ENCODE results near the gene TEX11.
A peak's percentile ranks its signal among the peaks of the same experiment; 100 is the strongest.
"Not testable (repeated sequence)": the region's sequence is repeated elsewhere in the genome, so short reads cannot be mapped to it uniquely, and the experiment has no call there.

TEX11 gene

DNA sequence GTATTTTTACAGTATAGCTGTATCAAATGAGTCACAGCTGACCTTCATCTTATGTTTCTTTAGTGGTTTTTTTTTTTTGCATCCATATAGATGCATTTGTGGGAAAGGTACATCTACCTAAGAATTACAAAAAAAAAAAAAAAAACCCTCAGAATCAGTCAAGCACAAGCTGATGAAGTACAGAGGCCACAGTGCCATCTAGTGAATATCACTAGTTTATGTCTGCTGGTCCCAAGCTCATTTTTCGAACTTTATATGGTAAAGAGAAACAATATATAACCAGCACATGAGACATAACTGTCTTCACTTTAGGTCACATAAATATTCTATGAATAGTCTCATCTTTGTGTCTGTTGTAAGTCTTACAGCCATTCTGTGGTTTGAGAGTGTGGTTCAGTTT lies 243.8 kb downstream of the TEX11 start:
- no peak overlapping the region for H3K4me3 ChIP-seq (ENCODE audit: low read length)
- H3K4me1 ChIP-seq (ENCODE audit: control insufficient read depth, insufficient read depth, low read length): no peaks in the 10 kb centered on the region
- no peaks in the 10 kb centered on the region for H3K36me3 ChIP-seq (ENCODE audit: control insufficient read depth, insufficient read depth, low read length, severe bottlenecking)
- H3K27me3 ChIP-seq (replicated peaks; ENCODE audit: control insufficient read depth, insufficient read depth, low read length): peaks cover 57% of the 10 kb centered on the region
- no peaks in the 10 kb centered on the region for H3K9me3 ChIP-seq (ENCODE audit: control insufficient read depth, low read length)
- peak; percentile 67 for DNase-seq (ENCODE audit: low read depth)
- H3K9ac ChIP-seq (ENCODE audit: low read length): no peak overlapping the region

DNA sequence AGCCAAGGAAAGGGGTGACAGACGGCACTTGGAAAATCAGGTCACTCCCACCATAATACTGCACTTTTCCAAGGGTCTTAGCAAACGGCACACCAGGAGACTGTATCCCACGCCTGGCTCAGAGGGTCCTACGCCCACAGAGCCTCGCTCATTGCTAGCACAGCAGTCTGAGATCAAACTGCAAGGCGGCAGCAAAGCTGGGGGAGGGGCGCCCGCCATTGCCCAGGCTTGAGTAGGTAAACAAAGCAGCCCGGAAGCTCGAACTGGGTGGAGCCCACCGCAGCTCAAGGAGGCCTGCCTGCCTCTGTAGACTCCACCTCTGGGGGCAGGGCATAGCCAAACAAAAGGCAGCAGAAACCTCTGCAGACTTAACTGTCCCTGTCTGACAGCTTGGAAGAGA lies 247.4 kb downstream of the TEX11 start:
- H3K27me3 ChIP-seq (replicated peaks; ENCODE audit: control insufficient read depth, insufficient read depth, low read length): peaks cover 33% of the 10 kb centered on the region
- not testable (repeated sequence) for H3K9me3 ChIP-seq (ENCODE audit: control insufficient read depth, low read length); H3K4me1 ChIP-seq (ENCODE audit: control insufficient read depth, insufficient read depth, low read length); DNase-seq (ENCODE audit: low read depth); H3K36me3 ChIP-seq (ENCODE audit: control insufficient read depth, insufficient read depth, low read length, severe bottlenecking); H3K4me3 ChIP-seq (ENCODE audit: low read length); H3K9ac ChIP-seq (ENCODE audit: low read length)

DNA sequence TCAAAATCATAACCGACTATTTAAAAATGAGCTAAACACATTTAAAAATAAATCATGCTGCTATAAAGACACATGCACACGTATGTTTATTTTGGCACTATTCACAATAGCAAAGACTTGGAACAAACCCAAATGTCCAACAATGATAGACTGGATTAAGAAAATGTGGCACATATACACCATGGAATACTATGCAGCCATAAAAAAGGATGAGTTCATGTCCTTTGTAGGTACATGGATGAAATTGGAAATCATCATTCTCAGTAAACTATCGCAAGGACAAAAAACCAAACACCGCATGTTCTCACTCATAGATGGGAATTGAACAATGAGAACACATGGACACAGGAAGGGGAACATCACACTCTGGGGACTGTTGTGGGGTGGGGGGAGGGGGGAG lies 251.0 kb downstream of the TEX11 start:
- not testable (repeated sequence) for H3K4me1 ChIP-seq (ENCODE audit: control insufficient read depth, insufficient read depth, low read length); H3K9me3 ChIP-seq (ENCODE audit: control insufficient read depth, low read length); H3K4me3 ChIP-seq (ENCODE audit: low read length); H3K36me3 ChIP-seq (ENCODE audit: control insufficient read depth, insufficient read depth, low read length, severe bottlenecking); DNase-seq (ENCODE audit: low read depth); H3K9ac ChIP-seq (ENCODE audit: low read length)
- peaks cover 12% of the 10 kb centered on the region for H3K27me3 ChIP-seq (replicated peaks; ENCODE audit: control insufficient read depth, insufficient read depth, low read length)

DNA sequence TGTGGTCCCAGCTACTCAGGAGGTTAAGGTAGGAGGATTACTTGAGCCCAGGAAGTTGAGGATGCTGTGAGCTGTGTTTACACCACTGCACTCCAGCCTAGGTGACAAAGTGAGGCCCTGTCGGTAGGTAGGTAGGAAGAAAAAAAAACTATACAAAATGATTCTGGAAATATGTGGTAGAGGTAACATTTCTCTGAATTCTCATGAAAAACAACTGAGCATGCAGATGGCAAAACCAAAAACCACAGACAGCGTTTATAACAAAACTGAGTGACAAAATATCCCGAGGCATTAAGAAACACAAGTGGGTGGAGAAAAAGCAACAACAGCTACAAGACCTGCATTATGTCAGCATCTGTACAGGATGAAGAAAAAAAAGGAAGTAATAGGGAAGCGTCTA lies 252.2 kb downstream of the TEX11 start:
- H3K27me3 ChIP-seq (replicated peaks; ENCODE audit: control insufficient read depth, insufficient read depth, low read length): peaks cover 21% of the 10 kb centered on the region
- no peaks in the 10 kb centered on the region for H3K36me3 ChIP-seq (ENCODE audit: control insufficient read depth, insufficient read depth, low read length, severe bottlenecking)
- DNase-seq (ENCODE audit: low read depth): no peak
- H3K4me3 ChIP-seq (ENCODE audit: low read length): no peak overlapping the region
- H3K9ac ChIP-seq (ENCODE audit: low read length): no peak overlapping the region
- no peaks in the 10 kb centered on the region for H3K9me3 ChIP-seq (ENCODE audit: control insufficient read depth, low read length)
- H3K4me1 ChIP-seq (ENCODE audit: control insufficient read depth, insufficient read depth, low read length): no peaks in the 10 kb centered on the region

- not testable (repeated sequence) for H3K36me3 ChIP-seq (ENCODE audit: control insufficient read depth, insufficient read depth, low read length, severe bottlenecking); H3K4me1 ChIP-seq (ENCODE audit: control insufficient read depth, insufficient read depth, low read length); DNase-seq (ENCODE audit: low read depth); H3K9ac ChIP-seq (ENCODE audit: low read length); H3K4me3 ChIP-seq (ENCODE audit: low read length)
- Histone ChIP-seq H3K27me3 (replicated peaks; ENCODE audit: control insufficient read depth, insufficient read depth, low read length) (peaks cover 12% of the 10 kb centered on the region), H3K9me3 (ENCODE audit: control insufficient read depth, low read length) (peaks cover 15% of the 10 kb centered on the region)
Observed at GRCh38 chrX:70647910-70648309, 260.6 kb downstream of the TEX11 start.

DNA sequence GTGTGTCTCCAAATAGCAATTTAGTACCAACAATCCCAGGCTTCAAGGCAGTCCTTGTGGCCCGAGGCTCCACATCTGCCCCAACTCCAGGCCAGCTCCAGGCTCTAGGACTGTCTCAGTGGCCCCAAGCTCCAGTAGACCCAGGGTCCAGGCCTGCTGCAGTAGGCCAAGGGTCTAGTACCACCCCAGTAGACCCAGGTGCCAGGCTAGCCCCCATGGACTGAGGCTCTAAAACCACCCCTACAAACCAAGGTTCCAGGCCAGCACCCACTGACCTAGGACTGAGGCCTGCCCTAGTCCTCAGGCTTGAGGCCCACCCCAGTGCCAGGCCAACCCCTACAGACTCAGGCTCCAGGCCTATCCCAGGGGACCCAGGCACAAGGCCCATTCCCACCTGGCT lies 272.3 kb downstream of the TEX11 start:
- Histone ChIP-seq H3K4me1 (ENCODE audit: control insufficient read depth, insufficient read depth, low read length) (no peaks in the 10 kb centered on the region), H3K27me3 (replicated peaks; ENCODE audit: control insufficient read depth, insufficient read depth, low read length) (no peaks in the 10 kb centered on the region), H3K4me3 (ENCODE audit: low read length) (no peak overlapping the region), H3K9me3 (ENCODE audit: control insufficient read depth, low read length) (no peaks in the 10 kb centered on the region), H3K36me3 (ENCODE audit: control insufficient read depth, insufficient read depth, low read length, severe bottlenecking) (no peaks in the 10 kb centered on the region), H3K9ac (ENCODE audit: low read length) (no peak overlapping the region)
- DNase-seq (ENCODE audit: low read depth): no peak

DNA sequence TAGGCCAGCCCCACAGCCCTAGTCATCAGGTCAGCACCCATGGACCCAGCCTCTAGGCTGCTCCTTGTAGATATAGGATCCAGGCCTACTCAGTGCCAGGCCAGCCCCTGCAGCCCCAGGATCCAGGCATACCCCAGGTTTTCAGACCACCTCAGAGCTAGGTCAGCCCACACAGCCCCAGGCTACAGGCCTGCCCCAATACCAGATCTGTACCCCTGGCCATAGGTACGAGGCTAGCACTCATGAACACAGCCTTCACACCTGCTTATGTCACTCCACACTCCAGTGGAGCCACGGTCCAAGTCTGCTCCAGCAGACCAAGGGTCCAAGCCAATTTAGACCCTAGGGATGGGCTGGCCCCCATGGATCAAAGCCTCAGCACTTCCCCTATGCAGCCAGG lies 272.8 kb downstream of the TEX11 start:
- Histone ChIP-seq H3K9ac (ENCODE audit: low read length) (no peak overlapping the region), H3K9me3 (ENCODE audit: control insufficient read depth, low read length) (no peaks in the 10 kb centered on the region), H3K4me3 (ENCODE audit: low read length) (no peak overlapping the region), H3K36me3 (ENCODE audit: control insufficient read depth, insufficient read depth, low read length, severe bottlenecking) (no peaks in the 10 kb centered on the region), H3K4me1 (ENCODE audit: control insufficient read depth, insufficient read depth, low read length) (no peaks in the 10 kb centered on the region), H3K27me3 (replicated peaks; ENCODE audit: control insufficient read depth, insufficient read depth, low read length) (no peaks in the 10 kb centered on the region)
- no peak for DNase-seq (ENCODE audit: low read depth)

GRCh38 chrX:70635227-70635626 lies 273.3 kb downstream of the TEX11 start:
- Histone ChIP-seq H3K4me1 (ENCODE audit: control insufficient read depth, insufficient read depth, low read length) (no peaks in the 10 kb centered on the region), H3K36me3 (ENCODE audit: control insufficient read depth, insufficient read depth, low read length, severe bottlenecking) (no peaks in the 10 kb centered on the region), H3K9me3 (ENCODE audit: control insufficient read depth, low read length) (no peaks in the 10 kb centered on the region), H3K27me3 (replicated peaks; ENCODE audit: control insufficient read depth, insufficient read depth, low read length) (no peaks in the 10 kb centered on the region), H3K4me3 (ENCODE audit: low read length) (no peak overlapping the region), H3K9ac (ENCODE audit: low read length) (no peak overlapping the region)
- DNase-seq (ENCODE audit: low read depth): no peak

- no peak for DNase-seq (ENCODE audit: low read depth)
- peaks cover 9% of the 10 kb centered on the region for H3K9me3 ChIP-seq (ENCODE audit: control insufficient read depth, low read length)
- no peak overlapping the region for H3K9ac ChIP-seq (ENCODE audit: low read length)
- no peak overlapping the region for H3K4me3 ChIP-seq (ENCODE audit: low read length)
- H3K36me3 ChIP-seq (ENCODE audit: control insufficient read depth, insufficient read depth, low read length, severe bottlenecking): no peaks in the 10 kb centered on the region
- peaks cover 36% of the 10 kb centered on the region for H3K27me3 ChIP-seq (replicated peaks; ENCODE audit: control insufficient read depth, insufficient read depth, low read length)
- no peaks in the 10 kb centered on the region for H3K4me1 ChIP-seq (ENCODE audit: control insufficient read depth, insufficient read depth, low read length)
Observed at GRCh38 chrX:70621743-70622142, 286.8 kb downstream of the TEX11 start.

- H3K36me3 ChIP-seq (ENCODE audit: control insufficient read depth, insufficient read depth, low read length, severe bottlenecking): no peaks in the 10 kb centered on the region
- DNase-seq (ENCODE audit: low read depth): no peak
- H3K9me3 ChIP-seq (ENCODE audit: control insufficient read depth, low read length): peaks cover 4% of the 10 kb centered on the region
- no peak overlapping the region for H3K4me3 ChIP-seq (ENCODE audit: low read length)
- H3K9ac ChIP-seq (ENCODE audit: low read length): no peak overlapping the region
- no peaks in the 10 kb centered on the region for H3K4me1 ChIP-seq (ENCODE audit: control insufficient read depth, insufficient read depth, low read length)
- peaks cover 40% of the 10 kb centered on the region for H3K27me3 ChIP-seq (replicated peaks; ENCODE audit: control insufficient read depth, insufficient read depth, low read length)
Observed at GRCh38 chrX:70618467-70618866, 290.0 kb downstream of the TEX11 start.

DNA sequence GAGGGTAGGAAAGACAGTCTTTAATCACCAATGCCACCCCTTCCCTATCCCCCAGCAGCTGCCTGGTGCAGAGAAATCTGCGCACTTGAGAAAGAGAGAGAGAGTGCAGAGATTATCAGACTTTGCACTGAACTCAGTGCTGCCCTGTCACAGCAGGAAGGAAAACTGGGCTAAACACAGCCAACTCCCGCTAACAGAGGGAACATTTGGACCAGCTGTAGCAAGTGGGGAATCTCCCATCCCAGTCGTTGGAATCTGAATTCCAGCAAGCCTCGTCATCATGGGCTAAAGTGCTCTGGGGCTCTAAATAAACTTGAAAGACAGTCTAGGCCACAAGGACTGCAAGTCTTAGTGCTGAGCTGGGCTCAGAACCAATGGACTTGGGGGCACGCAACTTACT lies 295.2 kb downstream of the TEX11 start:
- Histone ChIP-seq H3K4me1 (ENCODE audit: control insufficient read depth, insufficient read depth, low read length) (no peaks in the 10 kb centered on the region), H3K27me3 (replicated peaks; ENCODE audit: control insufficient read depth, insufficient read depth, low read length) (peaks cover 57% of the 10 kb centered on the region), H3K9me3 (ENCODE audit: control insufficient read depth, low read length) (peaks cover 3% of the 10 kb centered on the region), H3K4me3 (ENCODE audit: low read length) (no peak overlapping the region), H3K9ac (ENCODE audit: low read length) (no peak overlapping the region), H3K36me3 (ENCODE audit: control insufficient read depth, insufficient read depth, low read length, severe bottlenecking) (no peaks in the 10 kb centered on the region)
- peak; percentile 2 for DNase-seq (ENCODE audit: low read depth)

DNA sequence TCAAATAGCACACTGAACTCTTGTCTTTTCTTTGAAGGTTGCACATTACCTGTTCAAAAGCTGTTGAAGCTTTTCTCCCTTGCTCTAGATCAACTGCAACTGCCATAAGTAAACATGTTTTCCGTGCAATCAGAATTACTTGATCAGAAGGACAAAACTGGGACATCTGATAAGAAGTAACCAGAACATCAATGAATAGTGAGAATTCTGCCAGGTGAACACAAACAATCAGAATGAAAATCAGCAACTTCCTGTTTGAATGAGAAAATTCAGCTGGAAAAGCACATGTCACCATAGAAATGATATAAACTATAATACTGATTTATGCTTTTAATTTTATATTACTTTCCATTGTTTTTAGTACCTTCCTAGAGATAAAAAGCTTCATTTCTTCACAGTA lies 303.2 kb downstream of the TEX11 start:
- Histone ChIP-seq H3K9me3 (ENCODE audit: control insufficient read depth, low read length) (peaks cover 4% of the 10 kb centered on the region), H3K4me3 (ENCODE audit: low read length) (no peak overlapping the region), H3K4me1 (ENCODE audit: control insufficient read depth, insufficient read depth, low read length) (no peaks in the 10 kb centered on the region), H3K36me3 (ENCODE audit: control insufficient read depth, insufficient read depth, low read length, severe bottlenecking) (no peaks in the 10 kb centered on the region), H3K27me3 (replicated peaks; ENCODE audit: control insufficient read depth, insufficient read depth, low read length) (peaks cover 30% of the 10 kb centered on the region), H3K9ac (ENCODE audit: low read length) (no peak overlapping the region)
- DNase-seq (ENCODE audit: low read depth): no peak

Data from adipocyte (in vitro differentiated cells).